DMS79 treated with DMSO at 0.1 percent for 48 hours (cell line): Measurements from ENCODE around the gene ABCC1.

ENCODE experiments used
- DNase-seq: peaks from one replicate; lab custom pipeline; 2025; lab: John Stamatoyannopoulos, UW

The ABCC1 gene

DNA sequence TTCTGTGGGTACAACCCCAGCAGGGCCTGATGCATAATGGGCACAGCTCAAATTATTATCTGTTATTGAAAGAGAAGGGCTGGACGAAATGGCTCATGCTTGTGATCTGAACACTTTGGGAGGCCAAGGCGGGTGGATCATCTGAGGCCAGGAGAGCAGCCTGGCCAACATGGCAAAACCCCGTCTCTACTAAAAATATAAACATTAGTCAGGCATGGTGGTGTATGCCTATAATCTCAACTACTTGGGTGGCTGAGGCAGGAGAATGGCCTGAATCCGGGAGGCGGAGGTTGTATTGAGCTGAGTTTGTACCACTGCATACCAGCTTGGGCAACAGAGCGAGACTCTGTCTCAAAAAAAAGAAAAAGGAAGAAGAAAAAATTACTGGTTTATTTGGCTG, 100.7 kb downstream of the ABCC1 start:
- DNase-seq: no peak

DNA sequence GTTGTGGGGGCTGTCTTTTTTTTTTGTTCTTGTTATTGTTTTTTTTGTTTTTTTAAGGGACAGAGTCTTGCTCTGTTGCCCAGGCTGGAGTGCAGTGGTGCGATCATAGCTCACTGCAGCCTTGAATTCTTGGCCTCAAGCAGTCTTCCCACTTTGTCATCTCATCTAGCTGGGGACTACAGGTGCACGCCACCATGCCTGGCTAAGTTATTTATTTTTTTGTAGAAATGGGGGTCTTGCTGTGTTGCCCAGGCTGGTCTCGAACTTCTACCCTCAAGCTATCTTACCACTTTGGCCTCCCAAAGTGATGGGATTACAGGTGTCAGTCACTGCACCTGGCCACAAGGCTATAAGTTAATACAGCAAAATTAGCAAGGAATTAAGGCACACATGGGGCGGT, 101.7 kb downstream of the ABCC1 start:
- no peak for DNase-seq

- DNase-seq: no peak
Measured at GRCh38 chr16:16052916-16053315, 103.5 kb downstream of the ABCC1 start.

GRCh38 chr16:16057102-16057501, 107.7 kb downstream of the ABCC1 start:
- no peak for DNase-seq

- DNase-seq: no peak
Measured at GRCh38 chr16:16059160-16059559, 109.7 kb downstream of the ABCC1 start.

DNA sequence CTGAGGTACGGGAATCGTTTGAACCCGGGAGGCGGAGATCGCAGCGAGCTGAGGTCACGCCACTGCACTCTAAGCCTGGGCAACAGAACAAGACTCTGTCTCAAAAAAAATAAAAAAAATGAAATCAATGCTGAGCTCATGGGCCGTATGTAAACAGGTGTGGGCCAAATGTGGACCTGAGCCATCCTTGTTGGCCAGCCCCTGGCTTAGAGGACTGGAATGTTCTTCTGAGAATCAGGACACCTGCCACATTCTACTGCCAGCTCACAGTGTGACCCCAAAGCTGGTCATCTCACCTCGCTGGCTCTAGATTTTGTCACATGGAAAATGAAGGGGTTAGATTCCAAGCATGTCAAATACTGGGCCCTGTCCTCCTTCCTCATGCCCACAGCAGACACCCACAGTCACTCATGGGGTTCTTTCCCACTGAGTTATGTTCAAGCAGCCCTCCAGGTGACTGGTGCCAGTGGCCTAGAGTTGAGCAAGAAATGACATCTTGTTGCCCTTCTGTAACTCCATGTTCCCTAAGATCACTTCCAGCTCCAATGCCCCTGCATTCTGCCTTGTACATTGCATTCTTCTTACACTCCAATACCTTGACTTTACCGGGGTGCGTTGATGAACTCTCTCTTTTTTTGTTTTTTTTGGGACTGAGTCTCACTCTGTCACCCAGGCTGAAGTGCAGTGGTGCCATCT, 110.6 kb downstream of the ABCC1 start:
- no peak for DNase-seq

GRCh38 chr16:16062023-16062937, 112.9 kb downstream of the ABCC1 start:
- DNase-seq: no peak

DNA sequence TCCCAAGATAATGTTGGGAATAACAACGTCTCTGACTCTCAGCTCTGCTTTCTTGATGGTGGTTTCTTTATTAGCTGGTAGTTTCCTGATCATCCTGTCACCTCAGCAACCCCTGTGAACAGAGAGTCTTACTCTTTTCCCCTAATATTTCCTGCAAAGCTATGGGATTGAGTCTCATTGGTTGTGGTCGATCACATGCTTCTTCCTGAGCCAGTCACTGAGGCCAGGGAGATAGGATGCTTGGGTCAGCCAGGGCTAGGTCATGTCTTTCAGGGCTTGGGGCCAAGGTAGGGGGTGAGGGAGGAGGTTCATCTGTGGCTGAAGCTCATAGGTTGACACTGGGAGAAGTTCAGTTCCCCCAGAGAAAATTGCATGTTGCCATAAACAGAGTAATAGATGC, 114.3 kb downstream of the ABCC1 start:
- no peak for DNase-seq

GRCh38 chr16:16064874-16065384, 115.5 kb downstream of the ABCC1 start:
- no peak for DNase-seq

DNA sequence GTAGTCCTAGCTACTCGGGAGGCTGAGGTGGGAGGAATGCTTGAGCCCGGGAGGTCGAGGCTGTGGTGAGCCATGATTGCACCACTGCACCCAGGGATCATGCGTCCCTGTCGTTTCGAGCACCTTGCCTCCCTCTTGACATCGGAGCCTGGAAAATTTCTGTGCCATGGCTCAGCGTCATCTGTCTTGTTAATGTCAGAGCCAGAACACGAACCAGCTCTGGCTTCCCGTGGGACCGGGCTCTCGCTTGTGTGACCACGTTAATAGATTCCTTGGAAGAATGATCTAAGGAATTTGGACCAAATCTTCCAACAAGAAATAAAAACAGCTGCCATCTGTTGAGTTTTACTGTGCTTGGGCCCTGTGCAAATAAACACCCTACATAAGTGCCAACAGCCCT, 117.7 kb downstream of the ABCC1 start:
- no peak for DNase-seq

GRCh38 chr16:16071631-16072244, 122.3 kb downstream of the ABCC1 start:
- DNase-seq: no peak

- no peak for DNase-seq
Measured at GRCh38 chr16:16073001-16073545, 123.7 kb downstream of the ABCC1 start.

- no peak for DNase-seq
Measured at GRCh38 chr16:16073891-16074881, 124.8 kb downstream of the ABCC1 start.

DNA sequence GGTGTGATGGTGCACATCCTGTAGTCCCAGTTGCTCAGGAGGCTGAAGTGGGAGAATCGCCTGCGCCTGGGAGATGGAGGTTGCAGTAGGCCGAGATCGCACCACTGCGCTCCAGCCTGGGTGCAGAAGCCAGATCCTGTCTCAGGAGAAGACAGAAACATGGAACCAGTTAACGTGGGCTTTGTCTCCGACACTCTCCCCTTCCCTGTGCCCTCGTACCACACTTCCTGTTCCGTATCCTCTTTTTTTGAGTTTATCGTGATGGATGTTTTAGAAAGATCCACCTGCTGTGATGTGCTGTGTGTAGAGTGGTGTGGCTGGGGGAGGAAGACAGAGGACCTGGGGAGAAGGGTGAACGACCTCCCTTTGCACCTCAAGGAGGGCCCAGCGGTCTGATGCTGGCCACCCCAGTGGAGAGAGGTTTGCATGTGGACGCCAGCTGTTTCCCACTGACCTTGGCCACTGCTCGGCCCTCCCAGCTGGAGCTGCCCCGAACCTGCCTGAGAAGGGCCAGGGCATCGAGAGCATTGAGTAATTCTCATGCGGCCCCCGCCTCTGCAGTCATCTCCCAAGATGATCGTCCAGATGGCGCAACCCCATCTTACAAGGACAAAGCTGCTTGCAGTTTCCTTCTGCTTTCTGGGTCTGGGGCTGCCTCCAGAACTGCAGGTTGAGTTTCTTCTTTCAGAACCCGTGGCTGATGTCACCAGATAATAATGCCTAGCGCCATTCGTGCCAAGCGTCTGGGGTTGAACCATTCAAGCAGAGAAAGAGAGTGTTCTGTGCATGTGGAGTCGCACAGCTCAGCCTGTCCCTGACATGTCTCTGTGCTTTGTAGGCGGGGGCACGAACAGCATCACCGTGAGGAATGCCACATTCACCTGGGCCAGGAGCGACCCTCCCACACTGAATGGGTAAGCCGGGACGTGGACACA, 126.3 kb downstream of the ABCC1 start:
- DNase-seq: no peak

DNA sequence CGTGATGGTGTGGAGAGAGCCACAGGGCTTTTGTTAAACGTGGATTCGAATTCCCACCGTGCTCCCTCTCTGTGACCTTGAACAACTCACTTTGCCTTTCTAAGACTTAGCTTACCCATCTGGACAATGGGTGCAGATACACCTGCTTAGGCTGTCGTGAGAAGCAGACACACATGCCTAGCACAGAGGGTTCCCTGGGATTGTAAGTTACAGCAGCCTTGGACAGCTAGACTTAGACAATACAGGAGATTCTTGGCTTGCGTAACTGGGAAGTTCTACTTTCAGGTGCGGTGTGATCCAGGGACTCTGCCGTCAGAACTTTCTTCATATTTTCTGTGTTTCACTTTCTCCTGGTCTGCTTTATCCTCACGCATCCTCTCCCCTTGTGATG, 127.0 kb downstream of the ABCC1 start:
- no peak for DNase-seq

- DNase-seq: no peak
Measured at GRCh38 chr16:16080465-16081065, 131.1 kb downstream of the ABCC1 start.

DNA sequence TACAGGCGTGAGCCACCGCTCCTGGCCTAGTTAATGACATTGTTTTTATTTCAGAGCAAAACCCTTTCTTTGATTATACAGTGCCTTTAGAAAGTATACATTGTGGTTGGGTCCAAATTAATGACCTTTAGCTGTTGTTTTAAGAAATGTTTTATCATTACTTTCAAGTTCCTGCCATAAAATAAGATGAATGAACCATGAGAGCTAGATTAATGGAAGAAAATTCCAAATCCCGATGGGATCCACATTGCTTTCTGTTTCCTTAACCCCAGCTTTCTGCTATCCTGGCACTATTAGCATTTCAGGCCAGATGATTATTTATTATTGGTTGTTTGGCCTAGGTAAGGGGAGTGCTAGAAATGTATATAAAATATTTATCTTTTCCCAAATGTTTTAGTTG, 131.7 kb downstream of the ABCC1 start:
- no peak for DNase-seq

- DNase-seq: no peak
Measured at GRCh38 chr16:16082255-16082654, 132.8 kb downstream of the ABCC1 start.

- DNase-seq: no peak
Measured at GRCh38 chr16:16083421-16084156, 134.2 kb downstream of the ABCC1 start.
